ENCODE results near the gene DUS1L.

DNA sequence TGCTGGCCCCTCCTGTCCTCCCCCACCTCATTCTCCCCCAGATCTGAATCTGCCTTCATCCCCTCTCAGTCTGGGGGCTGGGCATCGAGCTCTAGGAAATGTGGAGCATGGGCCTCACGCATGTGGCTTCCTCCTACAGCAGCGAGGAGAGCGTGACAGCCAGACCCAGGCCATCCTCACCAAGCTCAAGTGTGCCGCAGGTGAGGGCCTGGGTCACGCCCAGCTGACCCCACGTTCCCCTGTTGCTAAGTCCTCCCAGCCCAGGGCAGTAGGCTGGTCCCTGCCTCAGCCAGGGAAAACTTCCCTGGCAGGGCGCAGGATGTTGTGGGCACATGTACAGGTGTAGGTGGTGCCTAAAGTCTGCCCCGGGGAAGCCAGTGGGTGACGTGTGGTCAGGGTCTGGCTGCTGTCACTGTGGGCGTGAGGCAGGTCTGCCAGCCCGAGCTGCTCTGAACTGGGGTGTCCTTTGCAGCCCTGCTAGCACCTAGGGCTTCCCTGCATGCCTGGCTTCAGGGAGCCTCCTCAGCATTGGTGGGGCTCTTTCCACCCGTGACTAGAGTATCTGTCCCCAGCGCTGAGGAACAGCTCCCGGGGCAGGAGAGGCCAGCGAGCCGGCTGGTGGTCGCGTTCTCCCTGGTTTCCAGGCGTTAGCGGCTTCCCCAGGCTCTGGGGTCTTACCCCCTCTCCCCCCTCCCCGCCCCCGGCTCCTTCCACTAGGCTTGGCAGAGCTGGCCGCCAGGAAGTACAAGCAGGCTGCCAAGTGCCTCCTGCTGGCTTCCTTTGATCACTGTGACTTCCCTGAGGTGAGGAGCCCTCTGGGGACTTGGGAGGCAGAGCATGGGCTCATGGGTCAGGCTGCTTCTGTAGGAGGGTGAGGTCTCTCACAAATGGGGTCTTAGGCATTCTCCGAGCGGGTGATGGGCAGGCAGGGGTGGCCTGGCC lies 10.3 kb downstream of the DUS1L start:
- TF ChIP-seq, protein P1, sequence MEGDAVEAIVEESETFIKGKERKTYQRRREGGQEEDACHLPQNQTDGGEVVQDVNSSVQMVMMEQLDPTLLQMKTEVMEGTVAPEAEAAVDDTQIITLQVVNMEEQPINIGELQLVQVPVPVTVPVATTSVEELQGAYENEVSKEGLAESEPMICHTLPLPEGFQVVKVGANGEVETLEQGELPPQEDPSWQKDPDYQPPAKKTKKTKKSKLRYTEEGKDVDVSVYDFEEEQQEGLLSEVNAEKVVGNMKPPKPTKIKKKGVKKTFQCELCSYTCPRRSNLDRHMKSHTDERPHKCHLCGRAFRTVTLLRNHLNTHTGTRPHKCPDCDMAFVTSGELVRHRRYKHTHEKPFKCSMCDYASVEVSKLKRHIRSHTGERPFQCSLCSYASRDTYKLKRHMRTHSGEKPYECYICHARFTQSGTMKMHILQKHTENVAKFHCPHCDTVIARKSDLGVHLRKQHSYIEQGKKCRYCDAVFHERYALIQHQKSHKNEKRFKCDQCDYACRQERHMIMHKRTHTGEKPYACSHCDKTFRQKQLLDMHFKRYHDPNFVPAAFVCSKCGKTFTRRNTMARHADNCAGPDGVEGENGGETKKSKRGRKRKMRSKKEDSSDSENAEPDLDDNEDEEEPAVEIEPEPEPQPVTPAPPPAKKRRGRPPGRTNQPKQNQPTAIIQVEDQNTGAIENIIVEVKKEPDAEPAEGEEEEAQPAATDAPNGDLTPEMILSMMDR (IDR thresholded peaks at IDR 0.05; ENCODE audit: poor library complexity): no peak
- TF ChIP-seq EZH2 (IDR thresholded peaks at IDR 0.05; ENCODE audit: borderline replicate concordance): no peak
